Activated effector memory CD4-positive, alpha-beta T cell treated with anti-CD3 and anti-CD28 coated beads, Interleukin-2, amount 50 U/mL, for 16 hours (primary cell): ENCODE measurements around the gene RMDN3.
A peak's percentile ranks its signal among the peaks of the same experiment; 100 is the strongest.

ENCODE experiments used
- DNase-seq: peaks from one replicate; pipeline ENCODE4 v3.0.0-alpha.2; 2020

The RMDN3 gene

DNA sequence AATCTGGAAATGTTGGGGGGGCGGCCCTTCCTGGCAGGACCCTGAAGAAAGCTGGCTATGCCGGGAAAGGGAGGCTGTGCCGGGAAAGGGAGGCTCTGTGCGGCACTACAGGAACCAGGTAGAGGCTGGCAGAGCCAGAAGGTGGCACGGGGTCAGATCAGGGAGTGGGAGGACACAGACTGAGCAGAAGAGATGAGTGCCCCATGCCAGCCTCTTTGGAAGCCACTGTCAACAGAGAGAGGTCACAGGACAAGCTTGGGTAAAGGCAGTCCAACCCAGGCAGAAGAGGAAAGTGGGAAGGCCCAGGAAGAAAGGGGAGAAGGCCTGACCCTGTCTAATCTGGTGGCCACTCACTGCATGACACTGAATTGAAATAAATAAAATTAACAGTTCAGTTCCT, 16.2 kb upstream of the RMDN3 start:
- DNase-seq = no peak

DNA sequence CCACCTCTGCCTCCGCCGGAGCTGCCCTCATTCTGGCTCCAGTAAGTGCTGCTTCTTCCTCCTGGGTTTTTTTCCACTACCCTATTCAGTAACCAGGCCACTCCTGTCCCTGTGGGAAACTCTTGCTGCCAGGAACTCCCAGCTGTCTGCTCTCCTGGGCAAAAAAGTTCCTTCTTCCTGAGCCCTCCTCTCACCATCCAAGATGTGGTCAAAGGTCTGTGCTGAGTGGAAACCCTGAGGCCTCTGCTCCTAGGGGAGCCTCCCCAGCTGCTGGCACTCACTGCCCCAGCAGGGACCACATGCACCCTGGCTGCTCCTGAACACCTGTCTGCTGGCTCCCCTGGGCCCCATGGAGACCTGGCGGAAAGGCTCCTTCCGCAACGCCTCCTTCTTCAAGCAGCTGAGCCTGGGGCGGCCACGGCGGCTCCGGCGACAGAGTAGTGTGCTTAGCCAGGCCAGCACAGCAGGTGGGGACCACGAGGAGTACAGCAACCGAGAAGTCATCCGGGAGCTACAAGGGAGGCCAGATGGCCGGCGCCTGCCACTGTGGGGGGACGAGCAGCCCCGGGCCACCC, 15.2 kb upstream of the RMDN3 start:
- DNase-seq = no peak

DNA sequence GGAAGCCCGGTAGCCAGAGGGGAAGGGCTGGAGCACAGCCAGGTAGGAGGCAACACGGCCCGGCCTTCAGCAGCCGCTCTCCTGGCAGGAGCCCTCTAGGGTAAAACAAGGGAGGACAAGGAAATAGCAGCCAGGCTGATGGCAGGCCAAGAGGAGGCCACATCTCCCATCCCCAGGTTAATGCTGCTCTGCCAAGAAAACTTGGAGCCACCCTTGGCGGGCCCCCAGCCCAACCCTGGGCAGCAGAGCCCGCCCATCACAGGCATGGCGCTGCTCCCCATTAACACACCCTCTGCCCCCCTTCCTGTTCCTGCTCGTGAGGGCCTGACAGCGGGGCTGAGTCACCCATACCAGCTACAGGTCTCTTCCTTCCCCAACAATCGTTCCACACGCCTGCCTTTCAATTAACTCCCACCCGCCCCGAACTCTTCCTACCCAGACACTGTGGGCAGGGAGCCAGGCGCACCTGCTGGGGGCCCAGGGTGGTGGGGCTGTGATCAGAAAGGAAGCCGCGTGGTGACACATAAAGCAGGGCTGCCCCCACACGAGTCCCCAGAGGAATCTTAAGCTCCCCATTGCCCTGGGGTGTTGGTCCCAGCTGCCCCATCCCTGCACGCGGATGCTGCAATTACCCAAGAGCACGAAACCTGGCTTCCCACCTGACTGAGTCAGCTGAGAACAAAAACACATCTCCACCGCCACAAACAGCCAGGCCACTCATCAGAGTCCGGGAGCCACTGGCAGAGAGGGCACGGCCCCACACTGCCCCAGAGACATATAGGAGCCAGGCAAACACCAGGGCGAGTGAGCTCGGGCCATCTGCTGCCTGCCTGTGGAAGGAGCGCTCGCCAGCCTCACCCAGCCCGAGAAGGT, 14.5 kb upstream of the RMDN3 start, which contains the start of gene C15orf62:
TSS of gene C15orf62 (plus strand) at position 707 of the 873 bp plus-strand sequence. CDS start 516 bp downstream, outside the sequence.
- DNase-seq = peak; percentile 75

DNA sequence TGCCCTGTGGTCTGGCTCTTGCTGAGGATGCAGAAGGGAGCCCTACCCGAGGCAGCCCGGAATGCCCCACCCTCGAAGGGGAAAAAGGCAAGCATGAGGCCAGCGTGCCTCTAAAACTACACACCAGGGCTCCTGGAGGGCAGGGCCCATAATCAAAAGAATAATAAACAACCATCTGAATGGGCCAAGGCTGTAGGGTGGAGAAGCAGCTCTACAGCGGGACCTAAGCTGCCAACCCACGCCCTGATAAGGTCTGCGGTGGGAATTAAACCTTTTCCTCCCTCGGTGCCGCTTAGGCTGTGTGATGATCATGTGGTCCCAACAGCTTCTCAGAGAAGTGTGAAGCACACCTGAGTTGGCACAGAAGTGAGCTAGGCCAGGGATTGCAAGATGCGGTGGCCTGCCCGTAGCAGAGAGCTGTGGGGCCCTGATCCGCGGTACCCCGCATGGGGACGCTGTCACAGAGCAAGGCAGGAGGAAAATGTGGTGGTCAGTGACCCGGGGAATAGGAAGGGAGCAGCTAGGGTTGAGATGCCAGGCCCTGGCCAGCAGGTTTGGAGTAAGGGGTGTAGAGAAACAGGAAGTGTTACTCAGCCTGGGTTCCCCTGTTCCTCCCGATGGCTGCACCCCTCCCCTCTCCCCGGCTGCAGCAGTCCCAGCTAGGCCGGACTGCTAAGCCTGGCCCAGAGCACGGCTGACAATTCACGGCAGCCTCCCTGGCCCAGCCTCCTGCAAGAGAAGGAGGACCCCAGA, 13.6 kb upstream of the RMDN3 start:
- no peak for DNase-seq

DNA sequence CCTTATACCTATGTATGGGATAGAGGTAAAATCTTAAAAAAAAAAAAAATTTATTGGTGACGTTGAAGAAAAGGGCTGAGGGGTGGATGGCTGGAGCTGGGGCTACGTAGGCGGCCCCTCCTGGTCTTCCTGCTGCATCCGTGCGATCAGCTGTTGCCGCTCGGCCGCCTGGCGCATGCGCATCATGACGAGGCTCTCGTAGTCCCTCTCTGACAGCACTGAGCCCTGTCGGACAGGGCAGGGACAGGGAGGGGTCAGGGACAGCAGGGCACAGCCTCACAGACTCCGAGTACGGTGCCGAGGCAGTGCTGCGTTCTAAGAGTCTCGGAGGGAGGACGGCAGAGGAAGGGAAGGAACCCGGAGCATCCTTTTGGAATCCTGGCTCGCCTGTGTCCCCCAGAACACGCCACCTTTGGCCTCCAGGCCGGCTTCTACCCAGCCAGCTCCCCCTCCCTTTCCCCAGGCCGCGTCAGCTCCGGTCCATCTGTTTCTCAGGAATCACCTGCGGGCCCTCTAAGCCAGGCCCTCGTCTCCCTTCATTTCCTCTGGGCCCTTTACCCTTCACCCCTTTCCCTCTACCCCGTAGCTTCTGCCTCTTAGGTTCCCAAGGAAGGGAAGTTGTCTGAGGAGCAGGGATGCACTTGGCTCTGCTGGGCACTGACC, 12.9 kb upstream of the RMDN3 start:
- no peak for DNase-seq

DNA sequence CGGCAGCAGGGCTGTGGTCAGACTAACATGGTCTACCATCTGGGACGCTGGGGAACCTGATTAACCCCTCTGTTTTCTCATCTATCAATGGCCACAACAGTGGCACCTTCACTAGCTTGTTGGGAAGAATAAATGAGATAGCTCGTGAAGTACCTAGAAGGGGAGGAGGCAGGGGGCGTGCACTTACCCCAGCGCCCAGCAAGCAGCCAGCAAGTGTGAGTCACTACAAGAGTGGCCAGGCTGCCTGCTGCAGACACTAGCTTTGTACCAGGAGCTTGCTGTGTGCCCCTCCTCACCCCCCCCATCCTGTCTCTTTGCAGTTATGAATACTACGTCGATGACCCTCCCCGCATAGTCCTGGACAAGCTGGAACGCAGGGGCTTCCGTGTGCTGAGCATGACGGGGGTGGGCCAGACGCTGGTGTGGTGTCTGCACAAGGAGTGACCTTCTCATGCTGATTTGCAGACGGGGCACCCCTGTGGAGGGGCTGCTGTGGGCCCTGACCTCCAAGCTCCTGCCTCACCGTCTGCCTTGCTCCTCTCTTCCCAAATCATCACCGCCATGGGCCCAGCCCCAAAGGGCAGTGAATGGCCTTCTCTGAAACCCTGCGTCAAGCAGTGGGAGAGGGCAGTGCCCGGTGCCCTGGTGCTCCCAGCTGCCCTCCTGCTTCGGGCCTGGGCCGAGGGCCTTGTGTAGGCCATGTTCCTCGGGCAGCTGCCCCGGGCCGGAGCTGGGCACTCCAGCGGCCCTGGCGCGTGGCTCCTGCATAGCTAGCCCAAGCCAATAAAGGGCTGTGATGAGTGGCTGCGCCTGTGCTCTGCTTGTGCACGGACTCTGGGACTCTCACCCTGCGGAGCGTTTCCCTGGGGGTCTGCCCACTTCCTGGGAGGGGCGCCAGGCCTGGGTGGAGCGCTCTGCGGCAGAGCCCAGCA, 12.1 kb upstream of the RMDN3 start:
- DNase-seq = no peak

DNA sequence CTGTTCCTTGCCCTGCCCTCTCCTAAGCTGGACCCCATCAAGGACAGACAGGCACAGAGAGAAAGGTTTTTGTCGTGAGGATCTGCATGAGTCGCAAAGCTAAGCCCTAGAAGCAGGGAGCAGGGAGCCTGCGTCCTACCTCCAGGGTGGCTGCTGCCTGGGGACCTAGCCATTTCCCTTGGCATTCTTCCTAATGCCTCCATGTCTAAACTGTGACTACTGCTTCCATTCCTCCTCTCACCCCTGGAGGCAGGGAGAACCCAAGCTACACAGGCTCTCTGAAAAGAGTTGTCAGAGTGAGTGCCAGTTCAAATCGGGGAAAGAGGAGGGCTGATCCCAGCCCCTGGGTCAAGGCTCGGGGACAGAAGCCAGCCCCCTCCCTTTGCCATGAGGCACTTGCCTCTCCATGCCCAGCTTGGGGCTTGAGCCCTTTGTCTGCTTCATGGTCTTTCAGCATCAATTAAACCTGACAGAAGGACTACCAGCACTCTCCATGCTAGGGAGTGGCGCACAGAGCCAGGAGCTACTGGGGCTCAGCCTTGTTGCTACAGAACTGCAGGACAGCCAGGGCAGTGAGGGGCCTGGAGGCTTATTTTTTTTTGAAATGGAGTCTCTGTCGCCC, 11.3 kb upstream of the RMDN3 start:
- DNase-seq = no peak

DNA sequence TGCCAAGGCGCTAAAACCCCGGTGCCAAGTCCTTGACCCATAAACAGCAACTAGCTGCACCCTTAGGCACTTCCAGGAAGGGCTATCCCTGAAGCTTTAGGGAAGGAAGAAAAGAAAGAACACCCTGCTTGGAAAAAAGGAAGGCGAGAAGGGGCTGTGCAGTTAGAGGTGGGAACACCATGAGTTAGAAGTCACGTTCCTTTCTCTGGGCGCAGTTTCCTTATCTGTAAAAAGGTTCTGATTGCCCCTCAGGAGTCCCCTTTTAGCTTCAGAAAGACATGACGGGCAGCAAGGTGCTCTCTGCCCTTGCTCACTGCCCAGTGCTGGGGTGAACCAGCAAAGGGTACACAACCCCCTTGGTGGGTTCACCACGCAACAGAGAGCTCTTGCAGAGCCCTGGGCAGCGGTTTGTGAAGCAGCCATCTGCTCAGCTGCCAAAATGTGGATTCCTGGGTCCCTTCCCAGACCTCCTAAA, 9.6 kb upstream of the RMDN3 start:
- DNase-seq = no peak

DNA sequence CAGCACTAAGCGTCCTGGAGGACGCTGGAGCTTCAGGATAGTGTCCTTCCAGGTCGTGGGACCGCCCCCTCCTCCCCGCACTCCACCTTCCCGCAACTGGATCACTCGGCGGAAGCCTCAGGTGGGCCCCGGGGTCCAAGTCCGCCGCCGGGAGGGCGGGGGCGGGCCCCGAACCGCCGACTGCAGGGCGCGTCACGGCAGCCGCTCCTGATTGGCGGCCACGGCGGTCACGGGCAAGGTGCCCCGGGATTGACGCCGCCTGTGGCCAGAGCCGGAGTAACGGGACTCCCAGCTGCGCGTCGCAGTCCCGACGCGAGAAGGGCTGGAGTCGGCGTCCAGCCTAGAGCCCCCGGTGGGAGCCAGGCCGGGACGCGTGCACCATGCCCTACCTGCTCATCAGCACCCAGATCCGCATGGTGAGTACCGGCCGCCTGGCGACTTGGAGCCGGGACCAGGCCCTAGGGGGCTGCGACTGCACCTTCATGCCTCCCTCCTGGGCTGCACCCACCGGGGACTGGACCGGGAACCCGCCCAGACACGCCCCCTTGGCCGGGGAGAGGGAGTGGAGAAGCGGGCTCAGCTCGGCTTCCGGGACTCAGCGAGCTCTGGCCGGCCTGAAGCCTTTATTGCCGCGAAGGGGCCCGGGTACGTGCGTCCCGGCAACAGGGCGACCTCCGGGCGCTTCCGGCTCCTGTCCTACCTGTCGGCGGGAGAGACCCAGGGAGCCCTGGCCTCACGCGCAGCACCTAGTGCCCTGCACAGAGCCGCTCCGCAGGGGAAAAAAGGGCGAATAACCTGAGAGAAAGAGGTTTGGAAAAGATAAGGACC, 9.0 kb upstream of the RMDN3 start, which contains the start of gene GCHFR:
TSS of gene GCHFR (plus strand) at position 268 of the 828 bp plus-strand sequence. CDS start at position 381, 113 bp downstream.
- DNase-seq = peak; percentile 89

DNA sequence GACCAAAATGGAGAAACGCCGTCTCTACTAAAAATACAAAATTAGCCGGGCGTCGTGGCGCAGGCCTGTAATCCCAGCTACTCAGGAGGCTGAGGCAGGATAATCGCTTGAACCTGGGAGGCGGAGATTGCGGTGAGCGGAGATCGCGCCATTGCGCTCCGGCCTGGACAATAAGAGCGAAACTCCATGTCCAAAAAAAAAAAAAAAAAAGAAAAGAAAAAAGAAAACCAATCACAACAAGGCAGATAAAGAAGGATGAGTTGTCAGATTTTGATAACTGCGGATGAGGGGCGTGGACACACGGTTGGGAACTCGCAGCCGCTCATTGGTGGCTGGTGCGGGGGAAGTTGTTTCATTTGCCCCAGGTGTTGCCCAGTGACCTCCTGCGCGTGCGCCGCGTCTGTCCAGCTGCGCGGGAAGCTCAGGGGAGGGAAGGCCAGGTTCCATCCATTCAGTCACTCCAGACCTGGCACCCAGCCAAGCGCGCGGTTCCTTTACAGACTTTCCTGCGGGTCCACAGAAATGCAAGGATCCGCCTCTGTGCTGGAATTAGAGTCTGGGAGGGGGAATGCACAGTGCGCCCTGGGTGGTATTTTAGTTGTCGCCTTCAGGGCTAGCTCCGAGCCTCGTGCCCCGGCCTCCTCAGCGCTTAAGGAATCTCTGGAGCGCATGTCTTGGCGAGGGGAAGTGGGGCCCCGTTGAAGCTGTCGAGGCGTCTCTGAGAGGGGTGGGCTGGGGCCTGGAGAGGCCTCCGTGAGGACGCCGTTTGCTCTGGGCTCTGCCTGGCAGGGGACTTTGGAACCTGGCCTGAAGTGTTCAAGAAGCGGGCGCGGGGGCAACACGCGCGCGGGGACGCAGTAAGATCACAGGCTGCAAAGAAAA, 8.1 kb upstream of the RMDN3 start:
- peak; percentile 81 for DNase-seq

DNA sequence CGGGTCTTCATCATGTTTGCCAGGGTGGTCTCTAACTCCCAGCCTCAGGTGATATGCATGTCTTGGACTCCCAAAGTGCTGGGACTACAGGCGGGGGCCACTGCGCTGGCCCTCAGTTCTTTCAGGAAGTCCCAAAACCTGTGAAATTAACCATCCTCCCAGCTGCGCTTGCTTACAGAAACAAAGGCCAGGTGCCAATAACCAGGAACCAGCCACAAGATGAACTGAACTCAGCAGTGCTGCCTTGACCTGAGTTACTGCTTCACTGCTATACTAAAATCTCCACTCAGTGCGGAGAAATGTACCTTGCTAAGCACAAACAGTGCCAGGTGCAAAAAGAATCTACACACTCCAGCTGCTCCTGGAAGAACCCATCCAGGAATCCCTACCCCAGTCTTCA, 4.9 kb upstream of the RMDN3 start:
- no peak for DNase-seq

DNA sequence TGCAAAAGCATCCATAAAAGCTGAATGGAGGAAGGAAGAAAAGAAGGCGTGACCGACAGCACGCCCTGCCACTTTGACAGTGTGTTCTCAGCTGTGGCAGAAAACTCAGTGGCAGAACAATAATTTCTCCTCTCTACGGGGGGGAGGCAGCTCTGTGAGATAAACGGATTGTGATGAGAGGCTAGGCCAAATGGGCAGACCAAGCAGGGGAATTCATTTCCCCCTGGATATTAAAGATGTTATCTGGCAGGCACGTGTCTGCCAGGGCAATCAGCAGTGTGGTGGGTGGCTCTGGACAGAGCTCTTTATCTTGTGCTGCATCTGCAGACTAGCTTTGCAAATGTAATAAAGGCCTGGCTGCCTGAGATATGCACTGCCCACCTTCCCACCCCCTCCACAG, 1.9 kb upstream of the RMDN3 start:
- no peak for DNase-seq

DNA sequence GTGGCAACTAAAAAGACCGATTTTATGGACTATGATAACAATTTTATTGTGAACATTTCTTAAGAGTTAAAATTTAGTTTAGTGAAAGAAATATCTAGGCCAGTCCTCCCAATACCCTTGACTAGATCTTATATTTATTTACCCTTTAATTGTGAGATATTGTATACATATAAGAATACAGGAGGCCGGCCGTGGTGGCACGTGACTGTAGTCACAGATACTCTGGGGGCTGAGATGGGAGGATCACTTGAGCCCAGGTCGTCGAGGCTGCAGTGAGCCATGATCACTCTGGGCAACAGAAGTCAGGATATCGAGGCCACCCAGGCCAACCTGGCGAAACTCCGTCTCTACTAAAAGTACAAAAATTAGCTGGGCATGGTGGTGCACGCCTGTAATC, 756 bp upstream of the RMDN3 start:
- no peak for DNase-seq

DNA sequence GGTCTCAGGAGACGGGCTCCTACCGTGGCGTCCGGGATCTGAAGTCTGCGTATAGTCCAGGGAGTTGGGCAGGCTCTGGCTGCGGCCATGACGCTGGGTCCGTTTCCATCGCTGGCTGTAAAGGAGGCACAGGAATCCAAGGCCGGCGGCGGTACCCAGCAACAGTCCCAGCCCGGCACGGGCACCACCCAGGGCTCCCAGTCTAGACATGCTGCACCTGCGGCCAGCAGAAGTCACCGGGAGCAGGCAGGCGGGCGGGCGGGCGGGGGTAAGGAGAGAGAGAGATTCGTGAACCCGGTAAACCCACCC, 526 bp downstream of the RMDN3 start:
- peak; percentile 71 for DNase-seq

DNA sequence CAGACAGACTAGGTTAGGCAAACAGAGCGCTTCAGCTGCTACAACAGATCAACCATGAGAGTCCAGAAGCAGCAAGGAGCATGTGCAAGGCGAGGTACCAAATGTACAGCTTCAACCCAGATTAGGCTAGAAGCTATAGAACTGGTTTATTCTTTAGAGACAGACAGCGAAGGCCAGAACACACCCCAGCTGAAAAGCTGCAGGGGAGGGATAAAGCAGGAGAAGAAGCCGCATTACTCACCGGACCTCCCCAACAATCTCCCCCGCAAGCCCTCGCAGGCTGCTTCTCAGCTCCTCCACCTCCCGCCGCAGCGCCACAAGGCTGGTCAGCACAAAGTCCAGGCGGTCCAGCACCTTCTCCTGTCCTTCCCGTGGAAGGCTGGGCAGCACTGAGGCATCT, 3.3 kb downstream of the RMDN3 start:
- DNase-seq = no peak

DNA sequence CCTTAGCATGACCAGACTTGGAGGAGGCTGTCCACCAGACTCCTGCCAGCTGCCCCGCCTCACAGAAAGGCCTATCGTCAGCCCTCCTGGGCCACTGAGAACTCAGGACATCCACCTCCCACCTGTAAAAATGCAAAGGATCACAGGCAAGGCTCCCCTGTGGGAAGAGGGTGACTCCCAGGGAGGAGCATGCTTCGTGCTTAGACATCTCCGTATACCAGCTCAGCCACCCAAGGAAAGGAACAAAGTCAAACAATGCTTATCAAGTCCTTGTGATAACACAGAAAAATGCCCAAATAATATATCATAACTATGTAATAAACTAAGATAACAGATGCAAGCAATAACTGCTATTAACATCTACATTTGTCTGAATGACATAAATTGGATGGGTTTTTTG, 4.2 kb downstream of the RMDN3 start:
- DNase-seq = no peak

DNA sequence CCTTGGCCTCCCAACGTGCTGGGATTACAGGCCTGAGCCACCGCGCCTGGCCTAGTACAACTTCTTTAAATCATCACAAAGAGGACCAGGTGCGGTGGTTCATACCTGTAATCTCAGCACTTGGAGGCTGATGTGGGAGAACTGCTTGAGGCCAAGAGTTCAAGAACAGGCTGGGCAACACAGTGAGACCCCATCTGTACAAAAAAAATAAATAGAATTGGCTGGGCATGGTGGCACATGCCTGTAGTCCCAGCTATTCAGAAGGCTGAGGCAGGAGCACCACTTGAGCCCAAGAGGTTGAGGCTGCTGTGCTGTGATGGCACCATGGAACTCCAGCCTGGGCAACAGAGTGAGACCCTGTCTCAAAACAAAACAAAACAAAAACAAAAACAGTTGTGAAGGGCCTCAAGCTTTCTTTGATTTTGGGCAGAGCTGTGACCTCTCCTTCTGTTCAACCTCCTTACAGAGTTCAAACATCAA, 5.9 kb downstream of the RMDN3 start:
- DNase-seq = no peak

DNA sequence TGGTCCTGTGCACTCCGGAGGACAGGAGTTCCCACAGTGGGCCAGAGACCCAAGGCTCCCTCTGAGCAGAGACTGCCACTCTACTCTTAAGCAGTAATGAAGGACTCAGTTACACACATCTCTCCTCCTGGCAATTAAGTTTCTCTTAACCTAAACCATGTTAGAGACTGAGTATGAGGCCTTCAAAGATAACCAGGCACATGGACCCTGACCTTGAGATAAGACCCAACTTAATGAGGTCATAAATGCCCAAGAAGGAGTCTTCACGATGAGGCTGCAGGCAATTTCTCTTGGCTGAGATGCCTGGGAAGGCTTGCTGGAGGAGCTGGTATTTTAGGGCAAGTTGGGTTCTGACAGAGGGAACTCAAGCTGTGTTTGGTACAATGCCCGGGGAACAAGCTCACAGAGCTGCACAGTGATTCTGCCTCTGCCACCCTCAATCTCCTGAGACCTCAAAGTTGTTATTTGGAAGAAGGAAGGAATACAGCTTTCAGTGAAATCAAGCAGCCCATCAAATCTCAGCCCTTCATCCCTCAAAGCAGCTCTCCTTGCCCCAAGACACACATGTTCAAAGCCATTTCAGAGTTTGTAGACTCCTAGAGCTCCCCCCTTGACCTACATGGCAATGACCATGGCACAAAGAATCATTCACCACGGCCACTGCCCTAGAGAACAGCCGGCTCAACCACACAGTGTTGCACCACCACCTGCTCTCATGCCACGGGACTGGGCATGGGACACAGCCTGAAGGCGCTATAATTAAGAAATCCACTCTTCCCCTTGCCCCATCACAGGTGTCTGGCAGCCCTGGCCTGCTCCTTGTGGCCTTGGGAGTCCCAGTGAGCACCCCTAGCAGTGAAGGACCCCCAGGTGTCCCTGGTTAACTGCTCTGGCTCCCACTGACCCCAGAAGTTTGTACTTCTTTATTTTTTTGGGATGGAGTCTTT, 7.1 kb downstream of the RMDN3 start:
- no peak for DNase-seq
